ENCODE data around the gene PPL. TPM values are rescaled to one million over a fixed set of nuclear protein-coding genes. Genes with fewer than 3 reads are reported as not detected.
A peak's percentile ranks its signal among the peaks of the same experiment; 100 is the strongest.

The PPL gene
- total RNA-seq, 1 experiment from 2014 or later: 56.4 TPM

DNA sequence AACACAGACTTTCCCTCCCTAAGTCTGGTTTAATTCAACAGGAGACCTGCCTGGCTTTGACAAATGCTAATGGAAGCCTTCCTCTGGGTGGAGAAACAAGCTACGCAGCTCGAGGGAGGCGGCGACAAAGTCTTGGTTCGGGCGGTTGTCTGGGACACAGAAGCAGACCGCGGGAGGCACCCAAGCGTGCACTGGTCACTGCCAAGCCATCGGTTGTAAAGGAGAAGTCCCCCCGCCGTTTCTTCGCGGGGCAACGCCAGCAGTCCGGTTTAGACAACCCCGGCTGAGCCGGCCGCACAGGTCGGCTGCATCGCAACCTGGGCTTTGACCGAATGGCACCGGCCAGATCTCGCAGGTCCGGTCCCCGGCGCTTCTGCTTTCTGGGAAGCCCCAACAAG, 90.4 kb downstream of the PPL start:
- H3K79me2 ChIP-seq (ENCODE audit: insufficient read depth, low read length): peaks cover 84% of the 10 kb centered on the region
- DNase-seq (ENCODE audit: low read depth, low spot score): no peak

GRCh38 chr16:4840984-4841383, 96.0 kb downstream of the PPL start:
- Histone ChIP-seq H3K9me2 (ENCODE audit: insufficient read depth) (no peaks in the 10 kb centered on the region), H3K4me1 (ENCODE audit: control insufficient read depth in 1 of 2, insufficient read depth in 2 of 2, low read length in 2 of 2) (peaks cover 5 to 7% of the 10 kb centered on the region in 2 experiments; a peak in 2 of 4 replicates), H3K27me3 (ENCODE audit: insufficient read depth, low read length) (no peaks in the 10 kb centered on the region), H3K27ac (ENCODE audit: low read depth, low read length) (no peak overlapping the region), H3K9ac (ENCODE audit: low read length) (no peak overlapping the region), H3K36me3 (ENCODE audit: control insufficient read depth in 1 of 2, insufficient read depth in 2 of 2, low read length in 2 of 2) (peaks cover 52 to 60% of the 10 kb centered on the region in 2 experiments), H4K20me1 (ENCODE audit: insufficient read depth) (peaks cover 2% of the 10 kb centered on the region; the same call in 1 of the 2 replicates), H3K4me2 (ENCODE audit: low read length) (no peak overlapping the region), H2AFZ (ENCODE audit: low read depth, low read length, poor library complexity, severe bottlenecking) (no peak overlapping the region), H3K4me3 (replicated peaks in 1 of 2; ENCODE audit: low read depth in 1 of 2, low read length in 2 of 2) (no peak overlapping the region), H3K9me3 (ENCODE audit: control insufficient read depth in 1 of 2, insufficient read depth in 1 of 2, low read depth in 1 of 2, low read length in 2 of 2) (no peaks in the 10 kb centered on the region), H3K79me2 (ENCODE audit: insufficient read depth, low read length) (peaks cover 62% of the 10 kb centered on the region)
- RAD21 ChIA-PET (ENCODE audit: low non-redundant PET in 1 of 2, low total read pairs in 2 of 2, uncharacterized antibody in 2 of 2, unreplicated experiment in 2 of 2): no interaction called here
- BruUV-seq (replicated peaks): no TSS peak
- CTCF ChIA-PET: no interaction called here
- DNase-seq (ENCODE audit: low read depth, low spot score) (no peak), ATAC-seq (no peak)
- POLR2A ChIA-PET: no interaction called here
- intact Hi-C loops (cut with micrococcal nuclease): no loop called here
- TF ChIP-seq YY1 (IDR thresholded peaks at IDR 0.05; ENCODE audit: extremely low read depth, insufficient replicate concordance, low read depth, low read length) (no peak), EGR1 (IDR thresholded peaks at IDR 0.05; ENCODE audit: low read depth) (no peak), EZH2phosphoT487 (IDR thresholded peaks at IDR 0.05; ENCODE audit: borderline replicate concordance) (no peak)

More for the DNA sequence above, 90.4 kb downstream of the PPL start:
- ChIA-PET CTCF (no interaction called here), RAD21 (ENCODE audit: low non-redundant PET in 1 of 2, low total read pairs in 2 of 2, uncharacterized antibody in 2 of 2, unreplicated experiment in 2 of 2) (no interaction called here), POLR2A (no interaction called here)
- H3K9me2 ChIP-seq (ENCODE audit: insufficient read depth): no peaks in the 10 kb centered on the region
- peak overlapping the region; percentile 90 to 92 for H3K4me3 ChIP-seq (replicated peaks in 1 of 2; ENCODE audit: low read depth in 1 of 2, low read length in 2 of 2)
- ATAC-seq: peak; percentile 34
- H3K9ac ChIP-seq (ENCODE audit: low read length): peak overlapping the region; percentile 92
- no peaks in the 10 kb centered on the region for H3K27me3 ChIP-seq (ENCODE audit: insufficient read depth, low read length)
- H3K4me1 ChIP-seq (ENCODE audit: control insufficient read depth in 1 of 2, insufficient read depth in 2 of 2, low read length in 2 of 2): peaks cover 9 to 29% of the 10 kb centered on the region in 2 experiments; a peak in 3 of 4 replicates
- peaks cover 12% of the 10 kb centered on the region; the same call in 1 of the 2 replicates for H4K20me1 ChIP-seq (ENCODE audit: insufficient read depth)
- intact Hi-C loops (cut with micrococcal nuclease): loop anchor here (2.0 to 5.0 kb wide), 2 partner anchors 98 to 111 kb away; partner anchors contain the start of gene SEC14L5
- TF ChIP-seq ZNF274 (IDR thresholded peaks at IDR 0.05; ENCODE audit: low read depth, low read length) (no peak), CEBPB (IDR thresholded peaks at IDR 0.05; ENCODE audit: low read depth) (no peak)
- H3K4me2 ChIP-seq (ENCODE audit: low read length): peak overlapping the region; percentile 86
- H2AFZ ChIP-seq (ENCODE audit: low read depth, low read length, poor library complexity, severe bottlenecking): no peak overlapping the region
- peak overlapping the region; percentile 91 for H3K27ac ChIP-seq (ENCODE audit: low read depth, low read length)
- H3K9me3 ChIP-seq (ENCODE audit: control insufficient read depth in 1 of 2, insufficient read depth in 1 of 2, low read depth in 1 of 2, low read length in 2 of 2): no peaks in the 10 kb centered on the region
- H3K36me3 ChIP-seq (ENCODE audit: control insufficient read depth in 1 of 2, insufficient read depth in 2 of 2, low read length in 2 of 2): peaks cover 30 to 37% of the 10 kb centered on the region in 2 experiments; a peak in 3 of 4 replicates
- BruUV-seq (replicated peaks): no TSS peak
